Activated naive CD8-positive, alpha-beta T cell (primary cell): ENCODE results near the gene SH3BP1.
"Not testable (repeated sequence)": the region's sequence is repeated elsewhere in the genome, so short reads cannot be mapped to it uniquely, and the experiment has no call there.

Experiments
- H3K27ac Mint-ChIP-seq: one replicate; pipeline ENCODE4 v1.8.0; 2021; ENCODE audit warnings: mixed read lengths
- H3K27me3 Mint-ChIP-seq: one replicate; pipeline ENCODE4 v1.8.0; 2021; ENCODE audit warnings: mixed read lengths
- H3K36me3 Mint-ChIP-seq: one replicate; pipeline ENCODE4 v1.8.0; 2021; ENCODE audit warnings: mixed read lengths
- H3K4me1 Mint-ChIP-seq: one replicate; pipeline ENCODE4 v1.8.0; 2021; ENCODE audit warnings: low read depth, mixed read lengths
- H3K4me3 Mint-ChIP-seq: one replicate; pipeline ENCODE4 v1.8.0; 2021; ENCODE audit warnings: mild to moderate bottlenecking, mixed read lengths
- H3K9me3 Mint-ChIP-seq: one replicate; pipeline ENCODE4 v1.8.0; 2021; ENCODE audit warnings: low read depth, mixed read lengths

SH3BP1 gene, protein sequence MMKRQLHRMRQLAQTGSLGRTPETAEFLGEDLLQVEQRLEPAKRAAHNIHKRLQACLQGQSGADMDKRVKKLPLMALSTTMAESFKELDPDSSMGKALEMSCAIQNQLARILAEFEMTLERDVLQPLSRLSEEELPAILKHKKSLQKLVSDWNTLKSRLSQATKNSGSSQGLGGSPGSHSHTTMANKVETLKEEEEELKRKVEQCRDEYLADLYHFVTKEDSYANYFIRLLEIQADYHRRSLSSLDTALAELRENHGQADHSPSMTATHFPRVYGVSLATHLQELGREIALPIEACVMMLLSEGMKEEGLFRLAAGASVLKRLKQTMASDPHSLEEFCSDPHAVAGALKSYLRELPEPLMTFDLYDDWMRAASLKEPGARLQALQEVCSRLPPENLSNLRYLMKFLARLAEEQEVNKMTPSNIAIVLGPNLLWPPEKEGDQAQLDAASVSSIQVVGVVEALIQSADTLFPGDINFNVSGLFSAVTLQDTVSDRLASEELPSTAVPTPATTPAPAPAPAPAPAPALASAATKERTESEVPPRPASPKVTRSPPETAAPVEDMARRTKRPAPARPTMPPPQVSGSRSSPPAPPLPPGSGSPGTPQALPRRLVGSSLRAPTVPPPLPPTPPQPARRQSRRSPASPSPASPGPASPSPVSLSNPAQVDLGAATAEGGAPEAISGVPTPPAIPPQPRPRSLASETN

DNA sequence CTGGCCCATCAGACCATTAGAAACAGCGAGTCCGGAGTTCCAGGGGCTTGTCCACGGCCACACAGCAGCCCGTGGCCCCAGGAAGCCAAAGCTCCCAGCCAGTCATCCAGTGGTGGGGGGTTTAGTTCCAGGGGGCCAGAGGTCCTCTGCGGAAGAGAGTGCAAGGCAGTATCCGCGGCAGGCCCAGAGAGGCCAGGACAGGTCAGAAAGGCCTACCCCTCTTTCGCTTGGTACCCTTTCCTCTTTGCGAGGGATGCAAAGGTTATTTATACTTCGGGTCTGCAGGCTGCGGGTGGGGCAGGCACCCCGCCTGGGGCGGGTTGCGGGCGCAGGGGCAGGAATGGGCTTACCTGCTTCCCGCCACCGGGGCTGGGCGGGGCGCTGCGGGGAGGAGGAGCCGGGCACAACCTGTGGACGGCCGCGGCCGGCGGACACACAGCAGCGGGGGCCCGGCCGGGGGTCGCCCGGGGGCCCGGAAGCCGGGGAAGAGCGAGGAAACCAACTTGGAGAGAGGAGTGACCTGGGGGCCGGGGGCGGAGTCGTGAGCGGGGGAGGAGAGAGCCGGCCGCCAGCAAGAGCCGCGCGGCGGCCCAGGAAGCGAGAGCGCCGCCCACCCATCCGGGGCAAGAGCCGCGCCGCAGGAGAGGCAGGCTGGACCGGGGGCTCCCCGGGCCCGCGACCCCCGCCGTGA is at the start of gene SH3BP1:
SH3BP1 (plus strand) TSS at position 600 of the 691 bp plus-strand sequence. CDS start 119 bp downstream, outside the sequence.
- H3K4me1 Mint-ChIP-seq: peaks cover 64% of the 10 kb centered on the region

DNA sequence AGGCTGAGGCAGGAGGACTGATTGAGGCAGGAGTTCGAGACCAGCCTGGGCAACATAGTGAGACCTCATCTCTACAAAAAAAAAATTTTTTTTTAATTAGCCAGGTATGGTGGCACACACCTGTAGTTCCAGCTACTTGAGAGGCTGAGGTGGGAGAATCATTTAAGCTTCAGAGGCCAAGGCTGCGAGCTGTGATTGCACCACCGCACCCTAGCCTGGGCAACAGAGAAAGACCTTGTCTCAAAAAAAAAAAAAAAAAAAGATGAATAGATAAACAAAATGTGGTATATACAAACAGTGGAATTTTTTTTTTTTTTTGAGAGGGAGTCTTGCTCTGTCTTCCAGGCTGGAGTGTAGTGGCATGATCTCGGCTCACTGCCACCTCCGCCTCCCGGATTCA is 48.4 kb upstream of the SH3BP1 start:
- H3K27me3 Mint-ChIP-seq, H3K36me3 Mint-ChIP-seq, H3K27ac Mint-ChIP-seq, H3K9me3 Mint-ChIP-seq: not testable (repeated sequence)
- Mint-ChIP-seq H3K4me1 (peaks cover 10% of the 10 kb centered on the region), H3K4me3 (peak overlapping the region; percentile 44)

More for the DNA sequence above, at the start of gene SH3BP1:
- no peaks in the 10 kb centered on the region for H3K27me3 Mint-ChIP-seq
- peak within 1 kb of the TSS; percentile 93 for H3K4me3 Mint-ChIP-seq
- H3K36me3 Mint-ChIP-seq: no peaks in the 10 kb centered on the region
- H3K27ac Mint-ChIP-seq: peak within 1 kb of the TSS; percentile 95
- no peaks in the 10 kb centered on the region for H3K9me3 Mint-ChIP-seq

DNA sequence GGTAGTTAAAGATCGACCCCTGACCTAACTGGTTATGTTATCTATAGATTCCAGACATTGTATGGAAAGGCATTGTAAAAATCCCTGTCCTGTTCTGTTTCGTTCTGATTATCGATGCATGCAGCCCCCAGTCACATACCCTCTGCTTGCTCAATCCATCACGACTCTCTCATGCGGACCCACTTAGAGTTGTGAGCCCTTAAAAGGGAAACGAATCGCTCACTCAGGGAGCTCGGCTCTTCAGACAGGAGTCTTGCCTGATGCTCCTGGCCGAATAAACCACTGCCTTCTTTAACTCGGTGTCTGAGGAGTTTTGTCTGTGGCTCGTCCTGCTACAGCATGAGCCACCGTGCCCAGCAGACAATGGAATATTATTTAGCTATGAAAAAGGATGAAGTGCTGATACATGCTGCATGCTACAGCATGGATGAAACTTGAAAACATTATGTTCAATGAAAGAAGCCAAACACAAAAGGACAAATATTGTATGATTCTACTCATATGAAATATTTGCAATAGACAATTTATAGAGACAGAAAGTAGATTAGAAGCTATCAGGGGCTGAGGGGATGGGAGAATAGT is 47.6 kb upstream of the SH3BP1 start:
- Mint-ChIP-seq H3K9me3 (no peaks in the 10 kb centered on the region), H3K36me3 (no peaks in the 10 kb centered on the region), H3K4me3 (peak overlapping the region; percentile 88), H3K4me1 (peaks cover 10% of the 10 kb centered on the region), H3K27ac (peak overlapping the region; percentile 83), H3K27me3 (peaks cover 2% of the 10 kb centered on the region)

DNA sequence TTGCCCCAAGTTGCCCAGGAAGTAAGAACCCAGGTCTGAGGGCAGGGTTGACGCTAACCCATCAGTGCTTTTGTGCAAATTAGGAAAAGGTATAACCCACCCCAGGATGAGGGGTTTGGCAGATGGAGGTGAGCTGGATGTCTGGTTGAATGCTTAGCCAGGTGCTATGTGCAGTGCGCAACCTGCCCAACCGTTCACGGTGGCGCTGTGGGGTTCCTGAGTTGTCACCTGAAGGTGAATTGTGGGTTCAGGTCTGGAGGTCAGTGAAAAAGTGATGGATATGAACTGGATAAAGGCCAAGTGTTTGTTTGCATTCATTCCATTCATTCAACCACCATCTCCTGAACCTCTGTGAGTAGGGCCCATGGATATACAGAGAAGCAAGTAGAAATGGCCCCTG is 45.2 kb upstream of the SH3BP1 start:
- Mint-ChIP-seq H3K4me1 (peaks cover 10% of the 10 kb centered on the region), H3K36me3 (no peaks in the 10 kb centered on the region)

DNA sequence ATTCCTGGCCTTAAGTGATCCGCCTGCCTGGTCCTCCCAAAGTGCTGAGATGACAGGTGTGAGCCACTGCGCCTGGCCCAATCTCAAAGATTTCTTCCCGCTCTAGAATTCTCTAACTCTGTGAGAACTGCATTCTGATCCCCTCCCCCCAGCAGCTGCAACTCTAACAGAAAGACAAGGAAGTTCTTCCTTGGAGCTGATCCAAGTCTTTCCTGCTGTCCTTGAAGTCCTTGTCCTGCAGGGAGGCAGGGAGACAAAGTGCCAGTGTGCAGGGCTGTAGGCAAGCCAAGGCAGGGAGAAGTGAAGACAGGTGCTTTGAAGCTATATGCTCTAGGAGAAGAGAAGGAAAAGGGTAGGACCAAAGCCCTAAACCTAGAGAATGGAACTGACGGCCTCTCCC is 40.3 kb upstream of the SH3BP1 start:
- peaks cover 13% of the 10 kb centered on the region for H3K4me1 Mint-ChIP-seq
- no peaks in the 10 kb centered on the region for H3K9me3 Mint-ChIP-seq
- H3K36me3 Mint-ChIP-seq: no peaks in the 10 kb centered on the region
- no peak overlapping the region for H3K4me3 Mint-ChIP-seq
- H3K27ac Mint-ChIP-seq: no peak overlapping the region
- H3K27me3 Mint-ChIP-seq: no peaks in the 10 kb centered on the region

More for the DNA sequence above, 45.2 kb upstream of the SH3BP1 start:
- H3K27me3 Mint-ChIP-seq: no peaks in the 10 kb centered on the region
- no peak overlapping the region for H3K27ac Mint-ChIP-seq
- no peak overlapping the region for H3K4me3 Mint-ChIP-seq
- H3K9me3 Mint-ChIP-seq: no peaks in the 10 kb centered on the region

DNA sequence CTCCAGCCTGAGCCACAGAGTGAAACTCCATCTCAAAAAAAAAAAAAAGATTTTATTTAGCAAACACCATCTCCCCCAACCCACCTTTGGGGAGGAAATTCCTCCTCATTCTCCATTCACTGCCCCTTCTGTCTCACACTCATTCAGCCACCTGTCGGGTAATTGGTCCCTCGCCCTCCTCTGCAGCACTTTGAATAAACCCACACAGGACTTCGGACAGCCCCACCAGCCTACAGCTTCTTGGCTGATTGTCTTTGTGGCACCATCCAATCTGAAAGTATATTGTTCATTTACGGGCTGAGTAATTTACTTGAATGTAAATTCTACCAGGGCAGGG is 38.3 kb upstream of the SH3BP1 start:
- no peak overlapping the region for H3K4me3 Mint-ChIP-seq
- no peaks in the 10 kb centered on the region for H3K9me3 Mint-ChIP-seq
- H3K27ac Mint-ChIP-seq: peak overlapping the region; percentile 64
- no peaks in the 10 kb centered on the region for H3K27me3 Mint-ChIP-seq
- no peaks in the 10 kb centered on the region for H3K36me3 Mint-ChIP-seq
- H3K4me1 Mint-ChIP-seq: peaks cover 28% of the 10 kb centered on the region

DNA sequence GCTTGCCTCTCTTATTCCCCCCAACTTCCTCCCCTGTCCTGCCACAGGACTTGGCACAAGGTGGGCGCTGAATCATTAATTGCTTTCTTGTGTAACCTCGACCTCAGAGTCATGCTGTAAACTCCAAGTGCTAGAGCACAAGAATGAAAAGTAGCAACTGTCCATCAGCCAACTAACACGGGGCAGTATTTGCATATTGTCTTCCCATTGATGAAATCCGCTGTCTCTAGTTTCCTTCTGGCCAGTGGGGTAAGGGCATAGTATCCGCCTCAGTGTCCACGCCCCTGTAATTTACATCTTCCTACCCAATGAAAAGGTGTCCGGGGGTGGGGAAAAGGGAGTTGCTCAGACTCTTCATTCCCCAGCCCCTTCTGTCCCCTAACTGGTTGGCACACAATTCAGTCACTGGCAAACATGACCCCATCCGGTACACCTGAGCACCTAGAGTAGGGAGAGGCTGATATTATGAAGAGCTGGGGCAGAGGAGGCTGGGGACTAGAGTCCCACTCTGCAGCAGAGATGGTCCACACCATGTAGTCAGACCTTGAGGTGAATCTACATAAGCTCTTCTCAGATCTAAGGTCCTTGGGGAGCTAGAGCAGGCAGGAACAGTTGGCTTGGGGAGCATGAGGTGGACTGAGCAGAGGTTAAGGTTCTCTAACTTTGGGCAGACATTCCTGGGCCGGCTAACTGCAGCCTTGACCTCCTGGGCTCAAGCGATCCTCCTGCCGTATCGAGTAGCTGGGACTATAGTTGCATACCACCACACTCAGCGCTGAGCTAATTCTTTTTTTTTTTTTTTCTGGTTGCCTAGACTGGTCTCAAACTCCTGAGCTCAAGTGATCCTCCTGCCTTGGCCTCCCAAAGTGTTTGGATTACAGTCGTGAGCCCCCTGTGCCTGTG is 37.7 kb upstream of the SH3BP1 start:
- Mint-ChIP-seq H3K4me1 (peaks cover 28% of the 10 kb centered on the region), H3K36me3 (no peaks in the 10 kb centered on the region), H3K27ac (peak overlapping the region; percentile 64), H3K27me3 (no peaks in the 10 kb centered on the region), H3K9me3 (no peaks in the 10 kb centered on the region), H3K4me3 (no peak overlapping the region)

DNA sequence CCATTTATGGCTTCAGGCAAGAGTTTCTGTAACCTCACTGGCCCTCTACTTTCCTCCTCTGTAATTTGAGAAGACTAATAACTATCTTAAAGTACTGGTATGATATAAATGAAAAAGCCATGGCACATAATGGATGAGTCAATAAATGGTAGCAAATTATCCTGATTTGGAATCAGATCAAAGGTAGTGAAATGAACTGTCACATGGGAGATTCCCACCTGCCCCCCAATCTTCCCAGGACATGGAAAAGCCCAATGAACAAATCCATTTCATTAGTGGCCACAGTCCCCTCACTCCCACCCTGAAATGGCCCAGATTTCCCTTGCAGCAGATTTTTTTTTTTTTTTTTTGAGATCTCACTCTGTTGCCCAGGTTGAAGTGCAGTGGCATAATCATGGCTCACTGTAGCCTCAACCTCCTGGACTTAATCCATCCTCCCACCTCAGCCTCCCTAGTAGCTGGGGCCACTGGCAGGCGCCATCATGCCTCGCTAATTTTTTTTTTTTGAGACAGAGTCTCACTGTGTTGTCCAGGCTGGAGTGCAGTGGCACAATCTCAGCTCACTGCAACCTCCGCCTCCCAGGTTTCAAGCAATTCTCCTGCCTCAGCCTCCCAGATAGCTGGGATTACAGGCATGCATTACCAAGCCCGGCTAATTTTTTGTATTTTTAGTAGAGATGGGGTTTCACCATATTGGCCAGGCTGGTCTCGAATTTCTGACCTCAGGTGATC is 36.8 kb upstream of the SH3BP1 start:
- not testable (repeated sequence) for H3K9me3 Mint-ChIP-seq, H3K4me3 Mint-ChIP-seq, H3K36me3 Mint-ChIP-seq, H3K27me3 Mint-ChIP-seq, H3K27ac Mint-ChIP-seq
- peaks cover 34% of the 10 kb centered on the region for H3K4me1 Mint-ChIP-seq

DNA sequence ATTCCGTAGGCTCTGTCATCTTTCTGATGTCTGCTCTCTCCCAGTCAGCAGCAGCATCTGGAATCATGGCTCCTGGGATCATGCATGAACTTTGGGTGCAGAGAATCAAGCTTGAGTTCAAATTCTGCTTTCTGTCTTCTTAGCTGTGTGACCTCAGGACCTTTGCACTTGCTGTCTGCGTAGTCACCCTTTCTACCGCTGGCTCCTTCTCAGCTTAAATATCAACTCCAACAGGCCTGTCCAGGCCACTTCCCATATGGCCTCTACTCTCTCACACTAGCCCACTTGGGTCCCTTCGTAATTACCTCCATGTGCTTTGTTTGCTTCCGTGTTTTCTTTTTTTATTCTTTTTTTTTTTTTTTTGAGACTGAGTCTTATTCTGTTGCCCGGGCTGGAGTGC is 35.4 kb upstream of the SH3BP1 start:
- Mint-ChIP-seq H3K27ac (peak overlapping the region; percentile 50), H3K27me3 (no peaks in the 10 kb centered on the region), H3K36me3 (no peaks in the 10 kb centered on the region), H3K4me3 (no peak overlapping the region), H3K4me1 (peaks cover 38% of the 10 kb centered on the region), H3K9me3 (no peaks in the 10 kb centered on the region)

DNA sequence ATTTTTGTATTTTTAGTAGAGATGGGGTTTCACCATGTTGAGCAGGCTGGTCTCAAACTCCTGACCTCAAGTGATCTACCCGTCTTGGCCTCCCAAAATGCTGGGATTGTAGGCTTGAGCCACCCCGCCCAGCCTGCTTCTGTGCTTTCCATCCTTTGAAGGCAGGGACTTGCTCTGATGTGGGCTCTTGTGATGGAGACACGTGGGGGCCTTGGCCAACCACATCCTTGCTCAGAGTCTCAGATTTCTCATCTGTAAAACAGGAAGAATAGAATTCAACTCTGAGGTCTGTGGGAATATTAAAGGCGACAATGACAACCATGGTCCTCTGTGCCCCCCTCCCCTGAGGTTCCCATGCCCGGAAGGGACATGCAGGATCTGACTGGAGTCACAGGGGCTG is 34.6 kb upstream of the SH3BP1 start:
- Mint-ChIP-seq H3K9me3 (no peaks in the 10 kb centered on the region), H3K4me3 (peak overlapping the region; percentile 38), H3K4me1 (peaks cover 39% of the 10 kb centered on the region), H3K27ac (peak overlapping the region; percentile 61), H3K27me3 (no peaks in the 10 kb centered on the region), H3K36me3 (no peaks in the 10 kb centered on the region)

DNA sequence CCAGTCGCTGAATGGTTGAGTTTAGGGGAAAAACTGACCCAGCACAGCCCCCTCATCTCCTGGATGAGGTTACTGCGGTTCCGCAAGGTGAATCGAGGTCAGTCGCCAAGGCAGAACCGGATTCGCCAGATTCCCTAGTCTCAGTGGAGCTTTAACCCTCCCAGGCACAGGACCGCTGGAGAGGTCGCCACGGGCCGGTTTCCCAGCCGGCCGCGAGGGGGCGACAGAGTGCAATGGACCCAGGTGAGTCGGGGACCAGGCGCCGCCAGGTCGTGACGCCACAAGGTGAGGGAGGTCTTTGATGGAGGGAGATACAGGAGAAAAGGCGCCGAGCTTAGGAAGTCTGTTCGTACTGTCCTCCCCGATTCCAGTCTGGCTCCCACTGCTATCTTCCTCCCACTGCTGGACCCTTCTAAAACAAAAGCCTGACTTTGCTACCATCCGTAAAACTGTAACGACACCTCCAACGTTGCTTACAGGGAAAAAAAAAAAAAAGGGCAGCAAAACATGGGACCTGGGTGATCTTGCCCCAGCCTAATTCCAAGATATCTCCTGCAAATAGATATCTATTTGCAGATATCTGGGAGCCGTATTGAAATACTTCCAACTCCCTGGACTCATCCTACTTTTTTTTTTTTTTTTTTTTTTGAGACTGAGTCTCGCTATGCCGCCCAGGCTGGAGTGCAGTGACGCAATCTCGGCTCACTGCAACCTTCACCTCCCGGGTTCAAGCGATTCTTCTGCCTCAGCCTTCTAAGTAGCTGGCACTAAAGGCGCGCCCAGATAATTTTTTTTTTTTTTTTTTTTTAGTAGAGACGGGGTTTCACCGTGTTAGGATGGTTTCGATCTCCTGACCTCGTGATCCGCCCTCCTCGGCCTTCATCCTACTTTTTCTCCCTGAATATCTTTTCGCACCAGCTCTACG is 32.2 kb upstream of the SH3BP1 start:
- Mint-ChIP-seq H3K4me1 (peaks cover 52% of the 10 kb centered on the region), H3K9me3 (no peaks in the 10 kb centered on the region)

DNA sequence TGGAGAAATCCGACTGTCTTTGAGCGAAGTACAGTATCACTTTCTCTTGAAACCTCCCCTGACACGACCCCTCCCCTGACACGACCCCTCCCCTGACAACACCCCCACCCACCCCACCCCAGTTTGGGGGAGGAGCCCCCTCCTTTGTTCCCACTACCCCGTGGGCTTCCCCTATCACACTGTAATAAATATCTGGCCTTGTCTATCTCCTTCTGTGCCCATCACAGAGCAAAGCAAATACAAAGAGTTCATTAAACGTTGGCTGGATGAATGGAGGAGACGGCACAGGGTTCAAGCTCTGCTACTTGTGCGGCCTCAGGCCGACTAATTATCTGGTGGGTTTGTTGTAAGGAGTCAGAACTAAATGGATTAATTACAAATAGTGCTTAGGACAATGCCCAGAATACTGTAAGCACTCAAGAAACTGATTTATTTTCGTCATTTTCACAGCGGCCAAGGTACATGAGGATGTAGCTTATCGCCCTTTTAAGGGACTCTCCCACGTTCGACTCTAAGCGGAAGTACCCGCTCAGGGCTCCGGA is 31.5 kb upstream of the SH3BP1 start:
- H3K27me3 Mint-ChIP-seq: no peaks in the 10 kb centered on the region
- peak overlapping the region; percentile 89 for H3K4me3 Mint-ChIP-seq
- peak overlapping the region; percentile 97 for H3K27ac Mint-ChIP-seq
- no peaks in the 10 kb centered on the region for H3K9me3 Mint-ChIP-seq
- H3K36me3 Mint-ChIP-seq: no peaks in the 10 kb centered on the region
- peaks cover 47% of the 10 kb centered on the region for H3K4me1 Mint-ChIP-seq

More for the DNA sequence above, 32.2 kb upstream of the SH3BP1 start:
- no peaks in the 10 kb centered on the region for H3K36me3 Mint-ChIP-seq
- H3K27me3 Mint-ChIP-seq: no peaks in the 10 kb centered on the region
- H3K27ac Mint-ChIP-seq: peak overlapping the region; percentile 70
- H3K4me3 Mint-ChIP-seq: peak overlapping the region; percentile 89
